Sigmoid colon (tissue), 7 donors: ENCODE measurements around the gene ANAPC16. TPM values are rescaled to one million over a fixed set of nuclear protein-coding genes. Genes with fewer than 3 reads are reported as not detected.
"Not testable (repeated sequence)": the region's sequence is repeated elsewhere in the genome, so short reads cannot be mapped to it uniquely, and the experiment has no call there.

Experiments
- DNase-seq: peaks from one replicate; pipeline ENCODE4 v3.0.0-alpha.2; 2019
- H3K27ac ChIP-seq, 4 donors: fragments of 200-600 bp; sonication (generic); one replicate each; pipeline ENCODE4 v1.5.1; 2016 to 2019; ENCODE audit warnings: mild to moderate bottlenecking in 1 of 4
- H3K27me3 ChIP-seq, 3 donors: fragments of 200-600 bp; sonication (generic); one replicate each; pipeline ENCODE4 v1.5.1; 2019; ENCODE audit warnings: mild to moderate bottlenecking in 1 of 3
- H3K36me3 ChIP-seq, 4 donors: fragments of 200-600 bp; sonication (generic); one replicate each; pipeline ENCODE4 v1.5.1; 2016 to 2019
- H3K4me1 ChIP-seq, 4 donors: fragments of 200-600 bp; sonication (generic); one replicate each; pipeline ENCODE4 v1.5.1; 2017 to 2019
- H3K4me3 ChIP-seq, 4 donors: fragments of 200-600 bp; sonication (generic); one replicate each; pipeline ENCODE4 v1.5.1; 2017 to 2019; ENCODE audit warnings: mild to moderate bottlenecking in 2 of 4, moderate library complexity in 1 of 4
- H3K9me3 ChIP-seq, 4 donors: fragments of 200-600 bp in 3 of 4; sonication (generic) in 3 of 4; one replicate each; pipeline versions ENCODE4 v1.5.1 to v1.6.1; 2013 to 2019
- EP300 ChIP-seq, 4 donors: sonication (generic); formaldehyde crosslinking; IDR thresholded peaks; one replicate each; pipeline ENCODE4 v1.6.1; 2017; ENCODE audit warnings: antibody characterized with exemption in 4 of 4
- POLR2A ChIP-seq, 2 donors: fragments of 450-650 bp; IDR thresholded peaks; one replicate each; pipeline ENCODE4 v1.6.1; 2016; ENCODE audit warnings: antibody characterized with exemption in 2 of 2, mild to moderate bottlenecking in 2 of 2, moderate library complexity in 2 of 2
- POLR2AphosphoS5 ChIP-seq, 4 donors: sonication (generic); formaldehyde crosslinking; IDR thresholded peaks; one replicate each; pipeline ENCODE4 v1.6.1; 2017; ENCODE audit warnings: antibody characterized with exemption in 4 of 4
- WGBS, 2 donors: extraction: QIAGEN DNeasy Blood & Tissue Kit; methylation state at CpG; one replicate each; pipeline ENCODE4 v1.1.7; 2013; 5-methylcytosine and 5-hydroxymethylcytosine counted together
- intact Hi-C: fragments of 100-400 bp; cut with DNase I; formaldehyde crosslinking; loops from one replicate; pipeline ENCODE4 v1.15.1; 2023
- polyA plus RNA-seq, 3 donors: library from polyadenylated mRNA; stranded (reverse); fragments of 200-250 nt; gene quantifications; one replicate each; pipeline ENCODE4 v1.2.3, GENCODE V29; 2013
- total RNA-seq, 4 donors: library from RNA; depleted of rRNA; stranded (reverse); fragments of >200 nt; gene quantifications; one replicate each; pipeline ENCODE4 v1.1.0, GENCODE V29; 2016
- TF ChIP-seq, protein P1 (sequence below), 4 experiments: fragments of 450-650 bp in 3 of 4; fragments of 200-600 bp in 1 of 4; IDR thresholded peaks; one replicate each; pipeline ENCODE4 v1.5.1; 2016 to 2019; ENCODE audit warnings: antibody characterized with exemption in 4 of 4, mild to moderate bottlenecking in 3 of 4, moderate library complexity in 2 of 4
- donor health status: healthy with polysubstance abuse.
- donor health status: Bipolar disorder and iron deficiency.
- donor health status: healthy.

Gene ANAPC16
- total and polyA plus RNA-seq, 7 donors, result 80.0 to 228 (median 187) TPM

- intact Hi-C loops, result loop anchor here (5.0 to 10.0 kb wide), 5 partner anchors 38 to 265 kb away; no protein-coding TSS in a partner anchor
- Histone ChIP-seq H3K36me3 (peaks cover 0 to 19% (median 2%) of the 10 kb centered on the region in 4 donors), H3K27ac (peak overlapping the region; percentile 86 to 99 (median 92)), H3K4me3 (no peak overlapping the region), H3K27me3 (no peaks in the 10 kb centered on the region), H3K9me3 (no peaks in the 10 kb centered on the region), H3K4me1 (peaks cover 0 to 65% (median 57%) of the 10 kb centered on the region in 4 donors)
- TF ChIP-seq POLR2A (IDR thresholded peaks at IDR 0.05), result no peak
- TF ChIP-seq POLR2AphosphoS5 (IDR thresholded peaks at IDR 0.05), result no peak
- TF ChIP-seq, protein P1, sequence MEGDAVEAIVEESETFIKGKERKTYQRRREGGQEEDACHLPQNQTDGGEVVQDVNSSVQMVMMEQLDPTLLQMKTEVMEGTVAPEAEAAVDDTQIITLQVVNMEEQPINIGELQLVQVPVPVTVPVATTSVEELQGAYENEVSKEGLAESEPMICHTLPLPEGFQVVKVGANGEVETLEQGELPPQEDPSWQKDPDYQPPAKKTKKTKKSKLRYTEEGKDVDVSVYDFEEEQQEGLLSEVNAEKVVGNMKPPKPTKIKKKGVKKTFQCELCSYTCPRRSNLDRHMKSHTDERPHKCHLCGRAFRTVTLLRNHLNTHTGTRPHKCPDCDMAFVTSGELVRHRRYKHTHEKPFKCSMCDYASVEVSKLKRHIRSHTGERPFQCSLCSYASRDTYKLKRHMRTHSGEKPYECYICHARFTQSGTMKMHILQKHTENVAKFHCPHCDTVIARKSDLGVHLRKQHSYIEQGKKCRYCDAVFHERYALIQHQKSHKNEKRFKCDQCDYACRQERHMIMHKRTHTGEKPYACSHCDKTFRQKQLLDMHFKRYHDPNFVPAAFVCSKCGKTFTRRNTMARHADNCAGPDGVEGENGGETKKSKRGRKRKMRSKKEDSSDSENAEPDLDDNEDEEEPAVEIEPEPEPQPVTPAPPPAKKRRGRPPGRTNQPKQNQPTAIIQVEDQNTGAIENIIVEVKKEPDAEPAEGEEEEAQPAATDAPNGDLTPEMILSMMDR (IDR thresholded peaks at IDR 0.05), result no peak
- TF ChIP-seq EP300 (IDR thresholded peaks at IDR 0.05), result no peak
- WGBS, 2 donors, result 77 to 82% methylated on average over 6 of the region's 6 CpGs
- DNase-seq, result no peak
Observed at GRCh38 chr10:72219235-72219814, 3.5 kb downstream of the ANAPC16 start.

- intact Hi-C loops, result no loop called here
- Histone ChIP-seq H3K36me3 (peaks cover 0 to 32% (median 2%) of the 10 kb centered on the region in 4 donors), H3K9me3 (no peaks in the 10 kb centered on the region), H3K27me3 (no peaks in the 10 kb centered on the region), H3K4me1 (peaks cover 0 to 57% (median 47%) of the 10 kb centered on the region in 4 donors), H3K4me3 (no peak overlapping the region), H3K27ac (peak overlapping the region in 3 of 4 donors; percentile 21 to 93 (median 54))
- DNase-seq, result no peak
- TF ChIP-seq EP300 (IDR thresholded peaks at IDR 0.05) (no peak), POLR2A (IDR thresholded peaks at IDR 0.05) (no peak)
- TF ChIP-seq, protein P1 (IDR thresholded peaks at IDR 0.05), result no peak
- WGBS, 2 donors, result 82 to 84% methylated on average over 8 of the region's 8 CpGs
Observed at GRCh38 chr10:72220637-72221036, 4.8 kb downstream of the ANAPC16 start.

DNA sequence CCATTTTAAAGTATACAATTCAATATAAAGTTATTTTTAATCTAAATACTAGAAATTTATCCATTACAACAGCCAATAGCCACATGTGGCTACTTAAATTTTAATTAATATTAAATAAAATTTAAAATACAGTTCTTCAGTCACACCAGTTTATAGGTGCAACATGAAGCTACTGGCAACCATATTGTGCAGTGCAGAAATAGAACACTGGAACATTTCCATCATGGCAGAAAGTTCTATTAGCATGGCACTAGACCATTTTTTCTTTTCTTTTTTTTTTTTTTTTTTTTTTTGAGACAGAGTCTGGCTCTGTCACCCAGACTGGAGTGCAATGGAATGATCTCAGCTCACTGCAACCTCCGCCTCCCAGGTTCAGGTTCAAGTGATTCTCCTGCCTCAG is 5.5 kb downstream of the ANAPC16 start:
- intact Hi-C loops, result no loop called here
- H3K27me3 ChIP-seq, result no peaks in the 10 kb centered on the region
- peaks cover 0 to 32% (median 3%) of the 10 kb centered on the region in 4 donors for H3K36me3 ChIP-seq
- peak; percentile 39 for DNase-seq
- H3K9me3 ChIP-seq, result no peaks in the 10 kb centered on the region
- no peak overlapping the region for H3K4me3 ChIP-seq
- H3K4me1 ChIP-seq, result peaks cover 0 to 57% (median 47%) of the 10 kb centered on the region in 4 donors
- WGBS, 2 donors, result 53 to 56% methylated on average over 1 of the region's 1 CpG
- H3K27ac ChIP-seq, result peak overlapping the region in 2 of 4 donors; percentile 21 to 54
- no peak for TF ChIP-seq EP300 (IDR thresholded peaks at IDR 0.05)
- no peak for TF ChIP-seq POLR2A (IDR thresholded peaks at IDR 0.05)
- no peak for TF ChIP-seq POLR2AphosphoS5 (IDR thresholded peaks at IDR 0.05)

- intact Hi-C loops, result no loop called here
- Histone ChIP-seq H3K27me3 (no peaks in the 10 kb centered on the region), H3K4me1 (peaks cover 0 to 46% (median 36%) of the 10 kb centered on the region in 4 donors), H3K4me3 (no peak overlapping the region), H3K36me3 (peaks cover 0 to 36% (median 4%) of the 10 kb centered on the region in 4 donors), H3K27ac (peak overlapping the region; percentile 68 to 76 (median 72)), H3K9me3 (no peaks in the 10 kb centered on the region)
- WGBS, 2 donors, result 69 to 87% methylated on average over 1 of the region's 1 CpG
- peak; percentile 70 for DNase-seq
- TF ChIP-seq POLR2A (IDR thresholded peaks at IDR 0.05) (no peak), POLR2AphosphoS5 (IDR thresholded peaks at IDR 0.05) (peak in 1 of 4 donors; percentile 5)
Observed at GRCh38 chr10:72223743-72224101, 7.9 kb downstream of the ANAPC16 start.

DNA sequence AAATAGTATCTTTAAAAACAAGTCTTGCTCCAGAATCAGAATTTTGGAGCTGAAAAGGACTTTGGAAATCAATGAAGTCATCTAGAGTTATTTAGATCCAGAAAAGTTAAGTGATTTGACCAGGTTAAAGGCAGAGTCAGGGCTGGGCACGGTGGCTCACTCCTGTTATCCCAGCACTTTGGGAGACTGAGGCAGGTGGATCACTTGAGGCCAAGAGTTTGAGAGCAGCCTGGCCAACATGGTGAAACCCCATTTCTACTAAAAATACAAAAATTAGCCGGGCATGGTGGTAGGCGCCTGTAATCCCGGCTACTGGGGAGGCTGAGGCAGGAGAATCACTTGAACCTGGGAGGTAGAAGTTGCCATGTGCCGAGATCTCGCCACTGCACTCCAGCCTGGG is 8.4 kb downstream of the ANAPC16 start:
- H3K9me3 ChIP-seq, H3K4me3 ChIP-seq, intact Hi-C loops, H3K27me3 ChIP-seq: not testable (repeated sequence)
- H3K27ac ChIP-seq, result peak overlapping the region; percentile 68 to 76 (median 72)
- H3K4me1 ChIP-seq, result peaks cover 0 to 45% (median 36%) of the 10 kb centered on the region in 4 donors
- H3K36me3 ChIP-seq, result peaks cover 0 to 36% (median 4%) of the 10 kb centered on the region in 4 donors
- peak; percentile 43 for DNase-seq
- WGBS, 2 donors, result 93 to 94% methylated on average over 6 of the region's 6 CpGs

DNA sequence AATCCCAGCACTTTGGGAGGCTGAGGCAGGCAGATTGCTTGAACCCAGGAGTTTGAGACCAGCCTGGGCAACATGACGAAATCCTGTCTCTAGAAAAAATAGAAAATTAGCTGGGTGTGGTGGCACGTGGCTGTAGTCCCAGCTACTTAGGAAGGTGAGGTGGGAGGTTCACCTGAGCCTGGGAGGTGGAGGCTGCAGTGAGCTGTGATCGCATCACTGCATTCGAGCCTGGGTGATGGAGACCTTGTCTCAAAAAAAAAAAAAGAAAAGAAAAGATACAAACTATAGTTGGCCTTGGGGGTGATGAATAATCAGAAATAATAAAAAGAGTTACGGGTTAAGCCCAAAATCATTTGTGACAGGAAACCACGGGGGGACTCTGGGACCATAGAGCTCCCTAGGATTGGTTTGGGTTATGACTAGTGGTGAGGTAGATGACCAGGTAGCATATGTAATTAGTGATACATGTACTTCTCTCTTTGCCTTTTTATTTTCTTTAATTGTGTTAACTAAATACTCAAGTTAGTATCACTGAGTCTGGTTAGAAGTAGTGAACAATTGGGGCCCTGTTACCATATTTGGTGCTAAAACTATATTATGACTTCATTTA is 10.7 kb downstream of the ANAPC16 start:
- H3K4me1 ChIP-seq, result peaks cover 0 to 41% (median 35%) of the 10 kb centered on the region in 4 donors
- H3K27me3 ChIP-seq, result no peaks in the 10 kb centered on the region
- H3K27ac ChIP-seq, result peak overlapping the region in 1 of 4 donors; percentile 11
- peak; percentile 29 for DNase-seq
- WGBS, 2 donors, result 73 to 87% methylated on average over 6 of the region's 6 CpGs
- intact Hi-C loops, result no loop called here
- peaks cover 0 to 41% (median 7%) of the 10 kb centered on the region in 4 donors for H3K36me3 ChIP-seq
- H3K9me3 ChIP-seq, result no peaks in the 10 kb centered on the region
- no peak overlapping the region for H3K4me3 ChIP-seq
- TF ChIP-seq POLR2A (IDR thresholded peaks at IDR 0.05) (no peak), POLR2AphosphoS5 (IDR thresholded peaks at IDR 0.05) (no peak), EP300 (IDR thresholded peaks at IDR 0.05) (no peak)
- TF ChIP-seq, protein P1 (IDR thresholded peaks at IDR 0.05), result no peak
